Mesothelial cell of epicardium (in vitro differentiated cells): ENCODE data around the gene ABCA6. TPM values are rescaled to one million over a fixed set of nuclear protein-coding genes. Genes with fewer than 3 reads are reported as not detected.

Source experiments
- DNase-seq, 2 experiments: peaks; one replicate each; pipeline ENCODE4 v3.0.0; 2021; ENCODE audit warnings: low spot score in 2 of 2; ENCODE audit not compliant: unreplicated experiment in 2 of 2
- H3K27ac Mint-ChIP-seq: 2 replicates; pipeline ENCODE4 v1.8.0; 2021; ENCODE audit warnings: mixed read lengths
- H3K27me3 Mint-ChIP-seq: 2 replicates; pipeline ENCODE4 v1.8.0; 2021; ENCODE audit warnings: low read depth, mixed read lengths
- H3K36me3 Mint-ChIP-seq: 2 replicates; pipeline ENCODE4 v1.8.0; 2021; ENCODE audit warnings: mixed read lengths
- H3K4me1 Mint-ChIP-seq: 2 replicates; pipeline ENCODE4 v1.8.0; 2021; ENCODE audit warnings: mixed read lengths
- H3K4me3 Mint-ChIP-seq: 2 replicates; pipeline ENCODE4 v1.8.0; 2021; ENCODE audit warnings: mild to moderate bottlenecking, moderate library complexity, mixed read lengths
- H3K9me3 Mint-ChIP-seq: 2 replicates; pipeline ENCODE4 v1.8.0; 2021; ENCODE audit warnings: mixed read lengths
- CTCF ChIP-seq: fragments of 200-600 bp; sonication (generic); IDR thresholded peaks from one replicate; pipeline ENCODE4 v1.5.0; 2021; ENCODE audit warnings: antibody characterized with exemption; ENCODE audit not compliant: unreplicated experiment
- microRNA-seq: library from miRNA; unstranded; fragments of <30 nt; microRNA quantifications from one replicate; pipeline ENCODE4 v1.2.0, GENCODE V29; 2021; ENCODE audit warnings: inconsistent platforms, mixed read lengths
- total RNA-seq: library from RNA; stranded (reverse); gene quantifications from 3 replicates; pipeline ENCODE4 v1.2.1, GENCODE V29; 2021

Gene ABCA6
- total RNA-seq, 1 donor from 2014 or later = 0.42 TPM

DNA sequence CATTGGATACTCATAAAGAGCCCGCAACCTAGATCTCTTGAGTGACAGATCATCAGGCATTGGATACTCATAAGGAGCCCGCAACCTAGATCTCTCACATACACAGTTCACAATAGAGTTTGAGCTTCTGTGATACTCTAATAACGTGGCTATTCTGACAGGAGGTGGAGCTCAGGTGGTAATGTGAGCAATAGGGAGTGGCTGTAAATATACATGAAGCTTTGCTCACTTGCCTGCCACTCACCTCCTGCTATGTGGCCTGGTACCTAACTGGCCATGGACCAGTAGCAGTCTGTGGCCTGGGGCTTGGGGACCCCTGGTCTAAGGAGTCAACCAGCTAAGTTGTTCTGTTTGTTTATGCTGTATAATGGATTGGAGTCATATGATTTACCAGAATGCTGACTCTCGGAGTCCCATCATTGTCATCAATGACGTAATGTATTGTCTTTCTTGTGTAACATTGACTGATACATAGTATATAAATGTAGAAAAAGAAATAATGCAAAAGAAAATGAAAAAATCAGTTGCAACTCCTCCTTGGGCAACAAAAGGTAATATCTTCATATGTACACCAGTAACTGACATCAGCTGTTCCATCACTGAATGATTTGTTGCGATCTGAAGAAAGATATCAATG, 98.5 kb downstream of the ABCA6 start:
- H3K27ac Mint-ChIP-seq = no peak overlapping the region
- H3K4me1 Mint-ChIP-seq = peaks cover 10% of the 10 kb centered on the region
- H3K36me3 Mint-ChIP-seq = no peaks in the 10 kb centered on the region
- DNase-seq = no peak
- peaks cover 13% of the 10 kb centered on the region for H3K9me3 Mint-ChIP-seq
- no peak for TF ChIP-seq CTCF
- no peak overlapping the region for H3K4me3 Mint-ChIP-seq
- H3K27me3 Mint-ChIP-seq = peaks cover 3% of the 10 kb centered on the region

GRCh38 chr17:69042308-69042707, 99.4 kb downstream of the ABCA6 start:
- H3K27me3 Mint-ChIP-seq = peaks cover 5% of the 10 kb centered on the region
- no peak for TF ChIP-seq CTCF
- no peak for DNase-seq
- H3K4me3 Mint-ChIP-seq = no peak overlapping the region
- peaks cover 3% of the 10 kb centered on the region for H3K4me1 Mint-ChIP-seq
- peaks cover 19% of the 10 kb centered on the region for H3K9me3 Mint-ChIP-seq
- no peak overlapping the region for H3K27ac Mint-ChIP-seq
- no peaks in the 10 kb centered on the region for H3K36me3 Mint-ChIP-seq

DNA sequence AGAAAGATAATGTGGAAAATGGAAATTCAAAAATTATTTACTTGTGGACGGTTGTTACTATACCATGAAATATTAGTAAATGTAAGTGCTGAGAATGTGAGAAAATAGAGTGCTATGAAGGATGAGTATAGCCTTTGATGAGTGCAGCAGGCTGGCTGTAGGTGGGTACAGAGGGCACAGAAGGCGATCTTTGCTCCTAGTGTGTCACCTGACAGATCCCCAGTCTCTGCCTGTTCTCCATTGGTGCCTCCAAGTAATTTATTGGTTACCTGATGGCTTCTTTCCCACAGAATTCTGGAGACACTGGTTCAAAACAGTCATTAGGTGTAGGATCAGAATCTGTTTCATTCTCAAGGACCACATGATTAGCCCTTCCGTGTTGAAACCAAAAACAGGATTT, 109.9 kb downstream of the ABCA6 start:
- peaks cover 4% of the 10 kb centered on the region for H3K27me3 Mint-ChIP-seq

DNA sequence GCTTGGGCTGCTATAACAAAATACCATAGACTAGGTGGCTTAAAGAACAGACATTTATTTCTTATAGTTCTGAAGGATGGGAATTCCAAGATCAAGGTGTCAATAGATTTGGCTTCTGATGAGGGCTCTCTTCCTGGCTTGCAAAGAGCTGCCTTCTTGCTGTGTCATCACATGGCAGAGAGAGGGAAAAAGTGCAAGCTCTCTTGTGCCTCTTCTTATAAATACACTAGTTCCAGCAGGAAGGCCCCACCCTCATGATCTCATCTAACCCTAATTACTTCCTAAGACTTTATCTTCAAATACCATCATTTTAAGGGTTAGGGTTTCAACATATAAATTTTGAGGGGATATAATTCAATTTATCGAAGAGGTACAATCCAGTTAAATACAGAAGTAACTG, 111.5 kb downstream of the ABCA6 start:
- no peaks in the 10 kb centered on the region for H3K36me3 Mint-ChIP-seq
- H3K27me3 Mint-ChIP-seq = peaks cover 8% of the 10 kb centered on the region
- DNase-seq = no peak
- H3K9me3 Mint-ChIP-seq = peaks cover 3% of the 10 kb centered on the region
- no peak overlapping the region for H3K4me3 Mint-ChIP-seq
- peaks cover 5% of the 10 kb centered on the region for H3K4me1 Mint-ChIP-seq
- no peak overlapping the region for H3K27ac Mint-ChIP-seq
- TF ChIP-seq CTCF = no peak

More for the DNA sequence above, 109.9 kb downstream of the ABCA6 start:
- Mint-ChIP-seq H3K4me3 (no peak overlapping the region), H3K27ac (no peak overlapping the region), H3K9me3 (peaks cover 9% of the 10 kb centered on the region), H3K4me1 (peaks cover 5% of the 10 kb centered on the region), H3K36me3 (no peaks in the 10 kb centered on the region)
- TF ChIP-seq CTCF = no peak
- no peak for DNase-seq

Small RNAs within 50 kb of the gene (microRNA-seq; reads per million reads assigned to microRNA genes)
- gene MIR4524A (not detected), gene MIR4524B (not detected)

Other genes with a start within 250 kb of the ABCA6 start
- 2.6 to 4.5 TPM (median 3.3 TPM) in 3 replicates for gene ABCA8, start 186.5 kb downstream of the ABCA6 start, total RNA-seq
- gene ABCA9, start 81.0 kb downstream of the ABCA6 start, total RNA-seq = 0.86 to 1.5 TPM (median 1.3 TPM) in 3 replicates
- 0.45 to 0.74 TPM (median 0.55 TPM) in 3 replicates for gene ABCA10, start 86.9 kb upstream of the ABCA6 start, total RNA-seq
- 12.5 to 13.9 TPM (median 13.1 TPM) in 3 replicates for gene ABCA5, start 185.2 kb upstream of the ABCA6 start, total RNA-seq